ENCODE measurements around the gene GLIS2.

GLIS2 gene

DNA sequence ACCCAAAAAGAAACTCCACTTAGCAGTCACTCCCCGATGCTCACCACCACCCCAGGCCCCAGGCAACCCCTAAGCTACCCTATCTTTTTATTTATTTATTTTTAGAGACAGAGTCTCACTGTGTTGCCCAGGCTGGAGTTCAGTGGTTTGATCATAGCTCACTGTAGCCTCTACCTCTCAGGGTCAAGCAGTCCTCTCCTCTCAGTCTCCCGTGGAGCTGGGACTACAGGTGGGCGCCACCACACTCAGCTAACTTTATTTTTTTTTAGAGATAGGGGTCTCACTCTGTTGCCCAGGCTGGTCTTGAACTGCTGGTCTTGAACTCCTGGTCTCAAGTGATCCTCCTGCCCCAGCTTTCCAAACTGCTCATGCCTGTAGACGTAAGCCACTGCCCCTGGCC, 14.7 kb upstream of the GLIS2 start:
- no peak overlapping the region for H3K4me3 ChIP-seq (ENCODE audit: low read length)
- H3K27me3 ChIP-seq (ENCODE audit: control insufficient read depth, insufficient read depth, low read length): no peaks in the 10 kb centered on the region
- H3K4me1 ChIP-seq (ENCODE audit: control insufficient read depth, insufficient read depth, low read length): peaks cover 27% of the 10 kb centered on the region
- H3K9me3 ChIP-seq (replicated peaks; ENCODE audit: low read length): no peaks in the 10 kb centered on the region
- H3K4me2 ChIP-seq (ENCODE audit: low read length): no peak overlapping the region
- peaks cover 2% of the 10 kb centered on the region for H3K36me3 ChIP-seq (ENCODE audit: insufficient read depth, low read length)
- no peak overlapping the region for H3K9ac ChIP-seq (ENCODE audit: low read depth, low read length)

DNA sequence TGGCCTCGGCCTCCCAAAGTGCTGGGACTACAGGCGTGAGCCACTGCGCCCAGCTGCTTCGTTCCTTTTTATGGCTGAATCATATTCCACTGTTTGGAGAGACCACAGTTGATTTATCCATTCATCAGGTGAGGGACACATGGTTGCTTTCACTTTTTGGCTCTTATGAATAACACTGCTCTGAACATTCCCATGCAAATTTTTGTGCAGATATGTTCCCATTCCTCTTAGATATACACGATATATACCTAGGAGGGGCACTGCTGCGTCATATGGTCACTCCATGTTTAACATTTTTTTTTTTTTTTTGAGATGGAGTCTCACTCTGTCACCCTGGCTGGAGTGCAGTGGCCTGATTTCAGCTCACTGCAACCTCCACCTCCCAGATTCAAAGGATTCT, 13.9 kb upstream of the GLIS2 start:
- no peak overlapping the region for H3K4me2 ChIP-seq (ENCODE audit: low read length)
- H3K9ac ChIP-seq (ENCODE audit: low read depth, low read length): no peak overlapping the region
- H3K4me3 ChIP-seq (ENCODE audit: low read length): no peak overlapping the region
- H3K36me3 ChIP-seq (ENCODE audit: insufficient read depth, low read length): peaks cover 2% of the 10 kb centered on the region
- H3K27me3 ChIP-seq (ENCODE audit: control insufficient read depth, insufficient read depth, low read length): no peaks in the 10 kb centered on the region
- no peaks in the 10 kb centered on the region for H3K9me3 ChIP-seq (replicated peaks; ENCODE audit: low read length)
- H3K4me1 ChIP-seq (ENCODE audit: control insufficient read depth, insufficient read depth, low read length): peaks cover 34% of the 10 kb centered on the region

DNA sequence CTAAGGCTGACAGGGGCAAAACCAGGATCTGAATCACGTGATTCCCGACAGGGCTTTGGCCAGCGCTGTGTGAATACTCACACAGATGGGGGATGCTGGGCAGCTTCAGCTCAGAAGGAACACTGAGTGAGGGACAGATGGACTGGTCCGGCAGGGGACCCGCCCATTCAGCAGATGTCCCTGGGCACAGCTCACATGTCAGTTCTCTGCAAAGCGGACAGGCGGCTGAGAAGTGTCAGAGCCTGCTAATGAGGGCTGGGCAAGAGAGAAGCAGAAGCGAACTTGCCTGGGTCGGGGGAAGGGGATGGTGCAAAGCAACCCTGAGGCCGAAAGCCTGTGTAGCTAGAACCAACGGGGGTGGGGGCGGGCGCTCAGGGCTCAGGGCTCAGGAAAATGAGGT, 11.9 kb upstream of the GLIS2 start:
- Histone ChIP-seq H3K4me1 (ENCODE audit: control insufficient read depth, insufficient read depth, low read length) (peaks cover 28% of the 10 kb centered on the region), H3K4me2 (ENCODE audit: low read length) (peak overlapping the region; percentile 57), H3K9me3 (replicated peaks; ENCODE audit: low read length) (no peaks in the 10 kb centered on the region), H3K36me3 (ENCODE audit: insufficient read depth, low read length) (peaks cover 2% of the 10 kb centered on the region), H3K9ac (ENCODE audit: low read depth, low read length) (peak overlapping the region; percentile 39), H3K4me3 (ENCODE audit: low read length) (peak overlapping the region; percentile 16), H3K27me3 (ENCODE audit: control insufficient read depth, insufficient read depth, low read length) (no peaks in the 10 kb centered on the region)

DNA sequence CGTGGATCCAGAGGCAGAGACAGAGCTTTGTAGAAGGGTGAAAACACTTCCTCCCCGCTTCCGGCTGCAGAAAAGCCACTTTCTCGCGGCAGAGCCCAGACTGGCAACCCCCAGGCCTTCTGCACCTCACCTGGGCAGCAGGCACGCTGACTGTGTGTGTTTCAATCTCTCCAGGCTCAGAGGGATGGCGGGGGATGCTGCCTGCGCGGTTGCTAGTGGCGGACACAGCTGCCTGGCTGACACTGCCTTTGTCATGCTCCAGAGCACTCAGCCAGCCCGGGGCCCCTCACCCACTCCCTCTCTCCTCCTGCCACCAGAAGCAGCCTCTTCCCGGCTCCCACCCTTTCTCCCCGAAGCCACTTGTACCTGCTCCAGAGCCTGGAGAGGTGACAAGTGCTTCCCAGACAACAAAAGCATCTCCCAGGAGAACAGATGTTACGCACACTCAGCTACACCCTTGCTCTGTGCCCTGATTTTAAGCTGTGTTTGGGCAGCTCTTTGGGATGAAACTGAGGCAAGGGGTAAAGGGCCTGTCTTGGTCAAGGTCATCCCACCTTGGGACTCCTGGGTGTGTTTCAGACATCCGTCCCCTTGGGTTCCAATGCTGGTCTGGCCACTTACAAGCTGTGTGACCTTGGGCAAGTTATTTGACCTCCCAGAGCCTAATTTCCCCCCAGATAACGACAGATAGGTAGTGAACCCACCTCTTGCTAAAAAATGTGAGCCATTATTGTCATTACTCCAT, 9.2 kb upstream of the GLIS2 start:
- Histone ChIP-seq H3K4me2 (ENCODE audit: low read length) (peak overlapping the region; percentile 85), H3K9ac (ENCODE audit: low read depth, low read length) (peak overlapping the region; percentile 73), H3K4me1 (ENCODE audit: control insufficient read depth, insufficient read depth, low read length) (peaks cover 22% of the 10 kb centered on the region), H3K9me3 (replicated peaks; ENCODE audit: low read length) (no peaks in the 10 kb centered on the region), H3K36me3 (ENCODE audit: insufficient read depth, low read length) (peaks cover 2% of the 10 kb centered on the region), H3K4me3 (ENCODE audit: low read length) (peak overlapping the region; percentile 80), H3K27me3 (ENCODE audit: control insufficient read depth, insufficient read depth, low read length) (no peaks in the 10 kb centered on the region)

DNA sequence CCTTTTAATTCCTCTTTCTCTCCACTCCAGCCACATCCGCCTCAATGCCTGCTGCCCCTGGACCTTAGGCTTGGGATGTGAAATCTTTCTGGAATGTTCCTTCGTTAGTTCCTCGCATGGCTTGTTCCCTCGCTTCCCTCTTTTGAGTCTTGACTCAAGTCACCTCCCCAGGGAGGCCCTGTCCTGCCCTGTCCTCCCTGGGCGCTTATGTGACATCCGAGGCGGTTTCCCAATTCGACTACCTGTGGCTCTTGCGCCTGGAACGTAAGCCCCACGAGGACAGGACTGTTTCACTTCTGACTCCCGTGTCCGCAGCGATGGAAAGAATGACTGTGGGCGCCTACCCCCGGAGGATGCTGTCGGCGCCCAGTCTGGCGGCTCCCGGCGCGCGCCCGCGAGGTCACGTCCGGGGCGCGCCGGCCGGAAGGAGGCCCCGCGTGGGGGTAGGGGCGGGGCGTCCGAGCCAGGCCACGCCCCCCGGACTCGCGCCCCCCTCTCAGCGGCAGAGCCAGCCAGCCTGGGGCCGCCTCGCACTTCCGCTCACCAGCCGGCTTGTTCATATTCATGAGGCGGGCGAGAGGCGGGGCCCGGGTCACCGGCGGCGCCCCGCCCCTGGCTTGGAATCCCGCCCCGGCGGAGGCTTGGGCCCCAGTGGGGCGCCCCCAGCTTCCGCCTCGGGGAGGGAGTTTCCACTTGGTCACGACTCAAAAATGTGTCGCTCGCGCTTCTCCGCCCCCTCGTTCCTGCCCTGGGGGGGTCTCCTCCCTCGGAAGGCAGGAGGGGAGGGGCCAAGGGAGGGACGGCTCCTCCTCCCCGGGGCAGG, 8.4 kb upstream of the GLIS2 start:
- H3K9ac ChIP-seq (ENCODE audit: low read depth, low read length): peak overlapping the region; percentile 73
- no peaks in the 10 kb centered on the region for H3K27me3 ChIP-seq (ENCODE audit: control insufficient read depth, insufficient read depth, low read length)
- H3K4me1 ChIP-seq (ENCODE audit: control insufficient read depth, insufficient read depth, low read length): peaks cover 22% of the 10 kb centered on the region
- H3K4me2 ChIP-seq (ENCODE audit: low read length): peak overlapping the region; percentile 85
- peak overlapping the region; percentile 80 for H3K4me3 ChIP-seq (ENCODE audit: low read length)
- no peaks in the 10 kb centered on the region for H3K36me3 ChIP-seq (ENCODE audit: insufficient read depth, low read length)
- no peaks in the 10 kb centered on the region for H3K9me3 ChIP-seq (replicated peaks; ENCODE audit: low read length)

DNA sequence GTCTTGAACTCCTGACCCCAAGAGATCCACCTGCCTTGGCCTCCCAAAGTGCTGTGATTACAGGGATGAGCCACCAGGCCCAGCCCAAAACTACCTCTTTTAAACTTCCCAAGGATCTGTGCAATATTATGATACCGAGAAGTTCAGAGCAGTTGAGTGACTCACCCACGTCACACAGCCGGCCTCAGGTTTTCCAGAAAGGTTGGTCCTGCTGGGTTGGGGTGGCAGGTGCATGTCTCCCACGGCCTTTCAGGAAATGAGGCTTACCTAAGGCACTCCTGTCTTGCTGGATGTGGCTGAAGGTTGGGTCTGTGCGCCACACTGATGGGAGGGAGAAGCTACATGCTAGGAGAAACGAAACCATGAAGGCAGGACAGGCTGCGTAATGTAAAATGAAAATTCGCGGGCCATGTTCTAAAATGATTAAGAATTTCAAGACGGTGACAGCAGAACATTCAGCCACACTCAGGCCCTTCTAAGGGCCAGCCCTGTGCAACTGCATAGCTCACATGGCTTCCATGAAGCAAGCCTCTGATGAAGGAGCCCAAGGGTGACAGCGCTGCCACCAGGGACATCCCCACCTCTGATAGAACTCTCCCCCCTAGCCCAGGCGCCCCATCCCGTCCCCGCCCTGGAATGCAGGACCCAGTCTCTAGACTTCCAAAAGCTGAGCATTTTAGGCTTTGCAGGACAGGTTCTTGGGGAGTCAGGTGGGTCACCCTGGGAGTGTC, 6.6 kb upstream of the GLIS2 start:
- no peak overlapping the region for H3K4me2 ChIP-seq (ENCODE audit: low read length)
- no peak overlapping the region for H3K9ac ChIP-seq (ENCODE audit: low read depth, low read length)
- no peaks in the 10 kb centered on the region for H3K36me3 ChIP-seq (ENCODE audit: insufficient read depth, low read length)
- peaks cover 15% of the 10 kb centered on the region for H3K4me1 ChIP-seq (ENCODE audit: control insufficient read depth, insufficient read depth, low read length)
- H3K4me3 ChIP-seq (ENCODE audit: low read length): no peak overlapping the region
- H3K27me3 ChIP-seq (ENCODE audit: control insufficient read depth, insufficient read depth, low read length): no peaks in the 10 kb centered on the region
- H3K9me3 ChIP-seq (replicated peaks; ENCODE audit: low read length): no peaks in the 10 kb centered on the region

DNA sequence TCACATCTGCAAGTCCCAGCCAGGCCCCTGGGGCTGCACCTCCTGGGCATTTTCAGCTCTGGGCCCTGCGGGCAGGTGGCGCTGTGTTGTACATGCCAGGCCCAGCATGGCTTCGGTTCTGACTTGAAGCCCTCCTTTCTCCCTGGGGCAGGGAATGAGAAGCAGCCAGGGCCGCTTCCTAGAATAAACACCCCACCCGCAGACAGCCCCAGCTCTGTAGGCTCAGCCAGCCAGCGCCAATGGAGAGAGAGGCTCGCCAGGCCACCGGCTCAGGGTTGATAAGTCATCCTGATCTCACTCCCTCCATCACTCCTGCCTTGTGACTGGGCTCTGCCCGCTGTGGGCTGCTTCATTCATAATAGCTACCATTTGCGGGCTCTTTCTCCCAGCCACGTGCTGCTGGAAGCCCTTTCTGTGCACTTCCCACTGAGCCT, 6.0 kb upstream of the GLIS2 start:
- H3K27me3 ChIP-seq (ENCODE audit: control insufficient read depth, insufficient read depth, low read length): no peaks in the 10 kb centered on the region
- H3K4me1 ChIP-seq (ENCODE audit: control insufficient read depth, insufficient read depth, low read length): peaks cover 14% of the 10 kb centered on the region
- H3K9ac ChIP-seq (ENCODE audit: low read depth, low read length): no peak overlapping the region
- no peak overlapping the region for H3K4me3 ChIP-seq (ENCODE audit: low read length)
- no peak overlapping the region for H3K4me2 ChIP-seq (ENCODE audit: low read length)
- no peaks in the 10 kb centered on the region for H3K36me3 ChIP-seq (ENCODE audit: insufficient read depth, low read length)
- no peaks in the 10 kb centered on the region for H3K9me3 ChIP-seq (replicated peaks; ENCODE audit: low read length)

DNA sequence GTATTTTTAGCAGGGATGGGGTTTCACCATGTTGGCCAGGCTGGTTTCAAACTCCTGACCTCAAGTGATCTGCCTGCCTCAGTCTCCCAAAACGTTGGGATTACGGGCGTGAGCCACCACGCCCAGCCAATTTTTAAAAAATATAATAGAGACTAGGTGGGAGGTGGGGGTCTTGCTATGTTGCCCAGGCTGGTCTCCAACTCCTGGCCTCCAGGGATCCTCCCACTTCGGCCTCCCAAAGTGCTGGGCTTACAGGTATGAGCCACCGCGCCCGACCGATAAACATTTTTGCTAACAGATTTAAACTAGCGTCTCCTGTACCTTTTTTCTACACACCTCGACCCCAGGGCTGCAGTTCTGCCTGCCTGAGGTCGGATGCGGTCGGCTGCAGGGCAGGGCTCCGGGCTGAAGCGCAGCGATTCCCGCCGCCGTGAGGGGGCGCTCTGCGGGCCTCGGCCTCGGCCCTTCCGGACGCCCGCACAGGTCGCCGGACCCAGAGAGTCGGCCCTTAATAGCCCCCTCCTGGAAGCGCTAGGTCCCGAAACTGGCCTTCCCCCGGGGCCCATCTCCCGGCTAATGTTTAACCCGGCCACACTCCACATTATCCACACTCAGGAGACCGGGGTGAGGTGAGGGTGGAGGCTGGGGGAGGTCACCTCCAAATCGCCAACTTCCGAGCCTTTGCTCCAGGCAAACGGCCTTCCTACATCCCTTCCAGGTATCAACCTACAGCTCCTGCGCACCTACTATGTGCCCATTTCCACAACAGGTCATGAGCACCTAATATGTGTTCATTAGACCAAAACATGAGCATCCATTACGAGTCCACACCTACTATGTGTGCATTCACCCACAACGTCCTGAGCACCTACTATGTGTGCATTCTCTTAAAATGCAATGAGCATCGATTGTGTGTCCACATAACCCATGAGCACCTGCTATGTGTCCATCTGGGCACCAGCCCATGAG, 2.0 kb upstream of the GLIS2 start:
- no peak overlapping the region for H3K4me2 ChIP-seq (ENCODE audit: low read length)
- no peaks in the 10 kb centered on the region for H3K9me3 ChIP-seq (replicated peaks; ENCODE audit: low read length)
- H3K36me3 ChIP-seq (ENCODE audit: insufficient read depth, low read length): no peaks in the 10 kb centered on the region
- H3K4me1 ChIP-seq (ENCODE audit: control insufficient read depth, insufficient read depth, low read length): peaks cover 26% of the 10 kb centered on the region
- H3K9ac ChIP-seq (ENCODE audit: low read depth, low read length): no peak overlapping the region
- no peaks in the 10 kb centered on the region for H3K27me3 ChIP-seq (ENCODE audit: control insufficient read depth, insufficient read depth, low read length)
- H3K4me3 ChIP-seq (ENCODE audit: low read length): no peak overlapping the region

DNA sequence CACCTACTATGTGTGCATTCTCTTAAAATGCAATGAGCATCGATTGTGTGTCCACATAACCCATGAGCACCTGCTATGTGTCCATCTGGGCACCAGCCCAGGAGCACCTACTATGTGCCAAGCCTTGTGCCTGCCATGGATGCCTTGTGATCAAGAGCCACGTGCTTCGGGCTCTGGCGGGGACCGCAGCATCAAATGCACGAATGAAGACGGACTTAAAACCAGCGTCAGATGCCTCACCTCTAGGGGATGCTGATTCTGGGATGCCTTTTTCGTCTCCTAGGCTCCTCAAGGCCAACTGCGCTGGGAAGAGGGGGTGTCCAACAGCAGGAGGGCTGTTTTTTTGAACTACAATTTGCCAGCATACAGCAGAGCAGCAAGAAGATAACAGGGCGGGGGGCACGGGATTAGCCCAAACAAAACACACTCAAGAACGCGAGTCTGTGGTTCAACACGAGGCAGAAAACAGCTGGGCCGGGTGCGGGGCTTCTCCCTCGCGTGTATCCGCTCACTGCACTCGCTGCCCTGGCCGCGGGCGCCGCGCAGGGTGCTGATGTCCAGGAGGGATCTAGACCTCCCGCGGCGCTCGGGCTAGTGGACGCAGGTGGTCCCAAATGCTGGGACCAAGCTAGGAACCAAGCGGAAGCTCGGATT, 1.2 kb upstream of the GLIS2 start:
- Histone ChIP-seq H3K4me2 (ENCODE audit: low read length) (peak overlapping the region; percentile 97), H3K9me3 (replicated peaks; ENCODE audit: low read length) (no peaks in the 10 kb centered on the region), H3K4me1 (ENCODE audit: control insufficient read depth, insufficient read depth, low read length) (peaks cover 34% of the 10 kb centered on the region), H3K4me3 (ENCODE audit: low read length) (peak overlapping the region; percentile 78), H3K36me3 (ENCODE audit: insufficient read depth, low read length) (no peaks in the 10 kb centered on the region), H3K27me3 (ENCODE audit: control insufficient read depth, insufficient read depth, low read length) (no peaks in the 10 kb centered on the region), H3K9ac (ENCODE audit: low read depth, low read length) (peak overlapping the region; percentile 81)

DNA sequence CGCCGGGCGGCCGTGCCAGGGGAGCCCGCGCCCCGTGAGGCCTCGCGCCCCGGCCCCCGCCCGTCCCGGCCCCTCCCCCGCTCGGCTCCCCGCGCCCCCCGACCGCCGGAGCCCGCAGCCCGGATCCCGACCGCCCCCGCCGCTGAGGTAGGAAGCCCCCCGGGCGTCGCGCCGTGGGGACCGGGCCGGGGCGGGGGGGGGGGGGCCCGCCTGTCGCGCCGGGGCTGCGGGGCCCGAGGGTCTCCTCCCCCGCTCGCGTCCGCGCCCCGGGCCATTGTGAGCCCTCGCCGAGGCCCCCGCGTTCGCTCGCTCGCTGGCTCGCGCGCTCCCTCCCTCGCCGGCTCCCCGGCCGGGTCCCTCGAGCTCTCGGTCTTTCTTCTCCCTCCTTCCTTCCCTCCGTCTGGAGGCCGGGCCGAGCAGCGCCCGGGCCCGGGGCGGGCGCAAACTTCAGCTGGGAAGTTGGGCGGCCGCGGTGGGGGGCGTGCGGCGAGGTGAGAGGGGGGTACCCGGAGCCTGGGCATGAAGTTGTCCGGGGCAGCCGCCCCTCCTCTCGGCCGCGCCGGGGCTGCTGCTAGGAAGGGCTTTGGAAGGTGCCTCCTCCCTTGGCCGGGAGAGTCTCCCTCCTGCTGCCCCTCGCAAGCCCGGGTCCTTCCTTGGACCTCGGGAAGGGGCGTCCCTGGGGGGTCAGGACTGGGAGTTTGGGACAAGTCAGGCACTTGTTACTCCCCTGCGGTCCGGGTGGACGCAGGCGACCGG, 419 bp downstream of the GLIS2 start:
- peaks cover 43% of the 10 kb centered on the region for H3K4me1 ChIP-seq (ENCODE audit: control insufficient read depth, insufficient read depth, low read length)
- peak overlapping the region; percentile 72 for H3K9ac ChIP-seq (ENCODE audit: low read depth, low read length)

More for the DNA sequence above, 419 bp downstream of the GLIS2 start:
- Histone ChIP-seq H3K9me3 (replicated peaks; ENCODE audit: low read length) (no peaks in the 10 kb centered on the region), H3K36me3 (ENCODE audit: insufficient read depth, low read length) (no peaks in the 10 kb centered on the region), H3K27me3 (ENCODE audit: control insufficient read depth, insufficient read depth, low read length) (no peaks in the 10 kb centered on the region), H3K4me3 (ENCODE audit: low read length) (peak overlapping the region; percentile 75), H3K4me2 (ENCODE audit: low read length) (peak overlapping the region; percentile 93)

Measured in skeletal muscle satellite cell (primary cell).